Measurements from ENCODE around the gene RPS19.

DNA sequence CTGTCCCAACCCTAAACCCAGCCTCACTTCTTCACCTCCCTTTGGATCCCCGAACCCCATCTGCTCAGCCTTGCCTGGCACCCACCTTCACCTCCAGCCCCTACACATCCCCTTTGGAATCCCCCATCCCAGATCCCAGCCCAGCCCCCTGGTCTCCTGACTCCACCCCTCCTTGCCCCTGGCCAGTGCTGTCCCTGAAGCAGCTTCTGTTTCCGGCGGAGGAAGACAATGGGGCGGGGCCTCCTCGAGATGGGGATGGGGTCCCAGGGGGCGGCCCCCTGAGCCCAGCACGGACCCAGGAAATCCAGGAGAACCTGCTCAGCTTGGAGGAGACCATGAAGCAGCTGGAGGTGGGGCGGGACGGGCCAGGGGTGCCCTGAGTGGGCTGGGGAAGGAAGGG lies 46.2 kb downstream of the RPS19 start:
- TF ChIP-seq, protein P1, sequence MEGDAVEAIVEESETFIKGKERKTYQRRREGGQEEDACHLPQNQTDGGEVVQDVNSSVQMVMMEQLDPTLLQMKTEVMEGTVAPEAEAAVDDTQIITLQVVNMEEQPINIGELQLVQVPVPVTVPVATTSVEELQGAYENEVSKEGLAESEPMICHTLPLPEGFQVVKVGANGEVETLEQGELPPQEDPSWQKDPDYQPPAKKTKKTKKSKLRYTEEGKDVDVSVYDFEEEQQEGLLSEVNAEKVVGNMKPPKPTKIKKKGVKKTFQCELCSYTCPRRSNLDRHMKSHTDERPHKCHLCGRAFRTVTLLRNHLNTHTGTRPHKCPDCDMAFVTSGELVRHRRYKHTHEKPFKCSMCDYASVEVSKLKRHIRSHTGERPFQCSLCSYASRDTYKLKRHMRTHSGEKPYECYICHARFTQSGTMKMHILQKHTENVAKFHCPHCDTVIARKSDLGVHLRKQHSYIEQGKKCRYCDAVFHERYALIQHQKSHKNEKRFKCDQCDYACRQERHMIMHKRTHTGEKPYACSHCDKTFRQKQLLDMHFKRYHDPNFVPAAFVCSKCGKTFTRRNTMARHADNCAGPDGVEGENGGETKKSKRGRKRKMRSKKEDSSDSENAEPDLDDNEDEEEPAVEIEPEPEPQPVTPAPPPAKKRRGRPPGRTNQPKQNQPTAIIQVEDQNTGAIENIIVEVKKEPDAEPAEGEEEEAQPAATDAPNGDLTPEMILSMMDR (IDR thresholded peaks at IDR 0.05; ENCODE audit: low read depth, low read length, missing input control): no peak
- TF ChIP-seq, protein P2, sequence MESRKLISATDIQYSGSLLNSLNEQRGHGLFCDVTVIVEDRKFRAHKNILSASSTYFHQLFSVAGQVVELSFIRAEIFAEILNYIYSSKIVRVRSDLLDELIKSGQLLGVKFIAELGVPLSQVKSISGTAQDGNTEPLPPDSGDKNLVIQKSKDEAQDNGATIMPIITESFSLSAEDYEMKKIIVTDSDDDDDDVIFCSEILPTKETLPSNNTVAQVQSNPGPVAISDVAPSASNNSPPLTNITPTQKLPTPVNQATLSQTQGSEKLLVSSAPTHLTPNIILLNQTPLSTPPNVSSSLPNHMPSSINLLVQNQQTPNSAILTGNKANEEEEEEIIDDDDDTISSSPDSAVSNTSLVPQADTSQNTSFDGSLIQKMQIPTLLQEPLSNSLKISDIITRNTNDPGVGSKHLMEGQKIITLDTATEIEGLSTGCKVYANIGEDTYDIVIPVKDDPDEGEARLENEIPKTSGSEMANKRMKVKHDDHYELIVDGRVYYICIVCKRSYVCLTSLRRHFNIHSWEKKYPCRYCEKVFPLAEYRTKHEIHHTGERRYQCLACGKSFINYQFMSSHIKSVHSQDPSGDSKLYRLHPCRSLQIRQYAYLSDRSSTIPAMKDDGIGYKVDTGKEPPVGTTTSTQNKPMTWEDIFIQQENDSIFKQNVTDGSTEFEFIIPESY (IDR thresholded peaks at IDR 0.05): no peak
- TF ChIP-seq, protein P3, sequence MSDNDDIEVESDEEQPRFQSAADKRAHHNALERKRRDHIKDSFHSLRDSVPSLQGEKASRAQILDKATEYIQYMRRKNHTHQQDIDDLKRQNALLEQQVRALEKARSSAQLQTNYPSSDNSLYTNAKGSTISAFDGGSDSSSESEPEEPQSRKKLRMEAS (IDR thresholded peaks at IDR 0.05): no peak
- TF ChIP-seq JUND (IDR thresholded peaks at IDR 0.05) (no peak), FOXA1 (IDR thresholded peaks at IDR 0.05) (no peak), RAD21 (IDR thresholded peaks at IDR 0.05) (no peak), TAF1 (conservative IDR thresholded peaks at IDR 0.05) (no peak), YY1 (IDR thresholded peaks at IDR 0.05) (no peak), HNF4A (conservative IDR thresholded peaks at IDR 0.05) (no peak), SP1 (IDR thresholded peaks at IDR 0.05) (no peak), GABPA (IDR thresholded peaks at IDR 0.05 in 1 of 2, conservative IDR thresholded peaks at IDR 0.05 in 1 of 2) (no peak), EGR1 (IDR thresholded peaks at IDR 0.05; ENCODE audit: low read depth in 2 of 2) (no peak)
- TF ChIP-seq, protein P4, sequence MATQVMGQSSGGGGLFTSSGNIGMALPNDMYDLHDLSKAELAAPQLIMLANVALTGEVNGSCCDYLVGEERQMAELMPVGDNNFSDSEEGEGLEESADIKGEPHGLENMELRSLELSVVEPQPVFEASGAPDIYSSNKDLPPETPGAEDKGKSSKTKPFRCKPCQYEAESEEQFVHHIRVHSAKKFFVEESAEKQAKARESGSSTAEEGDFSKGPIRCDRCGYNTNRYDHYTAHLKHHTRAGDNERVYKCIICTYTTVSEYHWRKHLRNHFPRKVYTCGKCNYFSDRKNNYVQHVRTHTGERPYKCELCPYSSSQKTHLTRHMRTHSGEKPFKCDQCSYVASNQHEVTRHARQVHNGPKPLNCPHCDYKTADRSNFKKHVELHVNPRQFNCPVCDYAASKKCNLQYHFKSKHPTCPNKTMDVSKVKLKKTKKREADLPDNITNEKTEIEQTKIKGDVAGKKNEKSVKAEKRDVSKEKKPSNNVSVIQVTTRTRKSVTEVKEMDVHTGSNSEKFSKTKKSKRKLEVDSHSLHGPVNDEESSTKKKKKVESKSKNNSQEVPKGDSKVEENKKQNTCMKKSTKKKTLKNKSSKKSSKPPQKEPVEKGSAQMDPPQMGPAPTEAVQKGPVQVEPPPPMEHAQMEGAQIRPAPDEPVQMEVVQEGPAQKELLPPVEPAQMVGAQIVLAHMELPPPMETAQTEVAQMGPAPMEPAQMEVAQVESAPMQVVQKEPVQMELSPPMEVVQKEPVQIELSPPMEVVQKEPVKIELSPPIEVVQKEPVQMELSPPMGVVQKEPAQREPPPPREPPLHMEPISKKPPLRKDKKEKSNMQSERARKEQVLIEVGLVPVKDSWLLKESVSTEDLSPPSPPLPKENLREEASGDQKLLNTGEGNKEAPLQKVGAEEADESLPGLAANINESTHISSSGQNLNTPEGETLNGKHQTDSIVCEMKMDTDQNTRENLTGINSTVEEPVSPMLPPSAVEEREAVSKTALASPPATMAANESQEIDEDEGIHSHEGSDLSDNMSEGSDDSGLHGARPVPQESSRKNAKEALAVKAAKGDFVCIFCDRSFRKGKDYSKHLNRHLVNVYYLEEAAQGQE (IDR thresholded peaks at IDR 0.05): no peak
